ENCODE measurements around the gene KDM4B.

DNA sequence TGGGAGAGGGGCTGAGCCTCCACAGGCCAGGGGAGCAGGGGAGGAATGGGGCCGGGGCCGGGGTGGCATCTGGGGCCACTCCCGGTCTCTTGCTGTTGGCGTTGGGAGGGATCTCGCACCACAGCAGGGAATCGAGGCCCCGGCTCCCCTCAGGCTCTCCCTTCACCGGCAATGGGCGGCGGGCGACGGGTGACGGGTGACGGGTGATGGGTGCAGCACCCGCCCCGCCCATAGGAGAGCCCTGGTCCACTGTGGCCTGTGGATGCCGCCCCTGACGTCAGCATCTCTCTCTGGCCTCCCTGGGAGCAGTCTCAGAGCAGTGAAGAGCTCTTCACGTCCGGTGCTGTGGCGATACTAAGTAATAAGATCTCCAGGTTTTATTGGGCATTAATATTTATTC lies 133.6 kb downstream of the KDM4B start:
- TF ChIP-seq POLR2A (IDR thresholded peaks at IDR 0.05; ENCODE audit: low read length) (no peak), GATA1 (IDR thresholded peaks at IDR 0.05; ENCODE audit: low read depth, low read length) (no peak)
